Stomach (tissue), 4 donors: Measurements from ENCODE around the gene TMEM107.

Experiments used
- EP300 ChIP-seq: sonication (generic); formaldehyde crosslinking; IDR thresholded peaks from one replicate; pipeline ENCODE4 v1.6.1; 2017; ENCODE audit warnings: antibody characterized with exemption
- POLR2A ChIP-seq, 4 donors: fragments of 450-650 bp; IDR thresholded peaks; one replicate each; pipeline ENCODE4 v1.6.1; 2016; ENCODE audit warnings: antibody characterized with exemption in 4 of 4, control low read depth in 2 of 4, mild to moderate bottlenecking in 1 of 4, moderate library complexity in 1 of 4
- TF ChIP-seq, protein P1 (sequence below), 7 experiments: fragments of 450-650 bp in 4 of 7; fragments of 200-600 bp in 3 of 7; sonication (generic) in 3 of 7; IDR thresholded peaks; one replicate each; pipeline ENCODE4 v1.5.1; 2016 to 2019; ENCODE audit warnings: antibody characterized with exemption in 7 of 7, control low read depth in 2 of 7, mild to moderate bottlenecking in 1 of 7

DNA sequence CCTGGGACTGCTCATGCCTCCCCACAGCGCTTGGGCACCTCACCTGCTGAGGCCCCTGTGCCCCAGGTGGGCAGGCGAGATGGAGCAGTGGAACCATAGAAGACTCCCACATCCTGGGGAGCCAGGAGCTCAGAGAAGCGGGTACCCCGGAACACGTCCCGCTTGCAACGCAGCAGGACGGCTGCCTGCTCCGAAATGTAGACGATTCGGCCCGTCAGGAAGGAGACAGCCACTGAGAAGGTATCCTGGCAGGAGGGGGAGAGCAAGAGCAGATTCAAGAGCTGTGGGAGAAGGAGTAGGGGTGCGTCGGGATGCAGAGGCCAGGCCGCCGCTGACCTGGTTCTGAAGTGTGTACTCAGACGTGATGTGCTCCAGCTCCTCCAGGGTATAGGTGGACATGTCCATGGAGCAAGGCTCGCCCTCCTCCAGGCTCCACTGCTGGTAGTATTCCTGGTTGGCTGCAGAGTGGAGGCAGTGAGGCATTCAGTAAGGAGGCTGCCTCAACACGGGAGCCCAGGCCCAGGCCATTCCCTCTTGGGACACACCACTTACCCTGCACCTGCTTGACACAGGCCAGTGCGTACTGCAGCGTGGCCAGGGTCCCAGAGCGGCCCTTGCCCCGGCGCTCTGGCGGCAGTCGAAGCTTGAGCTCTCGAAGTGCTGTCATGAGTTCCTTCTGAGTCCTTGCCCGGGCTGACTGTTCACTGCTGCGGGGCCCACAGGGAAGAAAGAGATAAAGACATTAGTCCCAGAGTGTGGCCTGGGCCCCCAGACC is 26.6 kb downstream of the TMEM107 start:
- TF ChIP-seq, protein P1, sequence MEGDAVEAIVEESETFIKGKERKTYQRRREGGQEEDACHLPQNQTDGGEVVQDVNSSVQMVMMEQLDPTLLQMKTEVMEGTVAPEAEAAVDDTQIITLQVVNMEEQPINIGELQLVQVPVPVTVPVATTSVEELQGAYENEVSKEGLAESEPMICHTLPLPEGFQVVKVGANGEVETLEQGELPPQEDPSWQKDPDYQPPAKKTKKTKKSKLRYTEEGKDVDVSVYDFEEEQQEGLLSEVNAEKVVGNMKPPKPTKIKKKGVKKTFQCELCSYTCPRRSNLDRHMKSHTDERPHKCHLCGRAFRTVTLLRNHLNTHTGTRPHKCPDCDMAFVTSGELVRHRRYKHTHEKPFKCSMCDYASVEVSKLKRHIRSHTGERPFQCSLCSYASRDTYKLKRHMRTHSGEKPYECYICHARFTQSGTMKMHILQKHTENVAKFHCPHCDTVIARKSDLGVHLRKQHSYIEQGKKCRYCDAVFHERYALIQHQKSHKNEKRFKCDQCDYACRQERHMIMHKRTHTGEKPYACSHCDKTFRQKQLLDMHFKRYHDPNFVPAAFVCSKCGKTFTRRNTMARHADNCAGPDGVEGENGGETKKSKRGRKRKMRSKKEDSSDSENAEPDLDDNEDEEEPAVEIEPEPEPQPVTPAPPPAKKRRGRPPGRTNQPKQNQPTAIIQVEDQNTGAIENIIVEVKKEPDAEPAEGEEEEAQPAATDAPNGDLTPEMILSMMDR (IDR thresholded peaks at IDR 0.05), result no peak
- TF ChIP-seq EP300 (no peak), POLR2A (IDR thresholded peaks at IDR 0.05) (no peak)
